Measurements from ENCODE around the gene ATP1B2. TPM values are rescaled to one million over a fixed set of nuclear protein-coding genes. Genes with fewer than 3 reads are reported as not detected.

ATP1B2 gene
- total and polyA plus RNA-seq, 9 of the 15 experiments (the other 6 are each of a cell fraction or from before 2014, with no cell fraction given), result 0.23 to 6.0 (median 0.99) TPM

DNA sequence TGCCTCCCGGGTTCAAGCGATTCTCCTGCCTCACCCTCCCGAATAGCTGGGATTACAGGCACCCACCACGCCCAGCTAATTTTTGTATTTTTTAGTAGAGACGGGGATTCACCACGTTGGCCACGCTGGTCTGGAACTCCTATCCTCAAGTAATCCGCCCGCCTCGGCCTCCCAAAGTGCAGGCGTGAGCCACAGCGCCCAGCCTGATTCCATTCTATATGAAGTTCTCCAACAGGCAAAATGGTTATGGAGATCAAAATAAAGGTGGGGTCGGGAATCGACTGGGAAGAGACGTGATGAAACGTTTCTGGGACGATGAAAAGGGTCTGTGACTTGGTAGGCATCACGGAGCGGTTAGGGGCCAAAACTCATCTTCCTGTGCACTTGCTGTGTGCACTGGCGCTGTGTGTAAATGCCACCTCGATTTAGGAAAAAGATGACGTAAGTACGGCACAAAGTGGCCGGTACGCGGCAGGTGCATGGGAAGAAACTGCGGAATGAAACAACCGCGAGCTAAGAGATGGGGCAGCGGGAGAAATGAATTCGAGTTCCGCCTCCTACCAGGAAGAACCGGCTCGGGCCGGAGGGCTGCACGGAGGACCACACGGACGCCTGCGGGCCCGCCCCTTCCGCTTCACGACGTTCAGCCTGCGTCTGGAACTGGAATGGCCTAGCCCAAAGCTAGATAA, 35.0 kb downstream of the ATP1B2 start (continued):
- TF ChIP-seq BHLHE40 (IDR thresholded peaks at IDR 0.05; ENCODE audit: low read length), result no peak
- TF ChIP-seq, protein P1, sequence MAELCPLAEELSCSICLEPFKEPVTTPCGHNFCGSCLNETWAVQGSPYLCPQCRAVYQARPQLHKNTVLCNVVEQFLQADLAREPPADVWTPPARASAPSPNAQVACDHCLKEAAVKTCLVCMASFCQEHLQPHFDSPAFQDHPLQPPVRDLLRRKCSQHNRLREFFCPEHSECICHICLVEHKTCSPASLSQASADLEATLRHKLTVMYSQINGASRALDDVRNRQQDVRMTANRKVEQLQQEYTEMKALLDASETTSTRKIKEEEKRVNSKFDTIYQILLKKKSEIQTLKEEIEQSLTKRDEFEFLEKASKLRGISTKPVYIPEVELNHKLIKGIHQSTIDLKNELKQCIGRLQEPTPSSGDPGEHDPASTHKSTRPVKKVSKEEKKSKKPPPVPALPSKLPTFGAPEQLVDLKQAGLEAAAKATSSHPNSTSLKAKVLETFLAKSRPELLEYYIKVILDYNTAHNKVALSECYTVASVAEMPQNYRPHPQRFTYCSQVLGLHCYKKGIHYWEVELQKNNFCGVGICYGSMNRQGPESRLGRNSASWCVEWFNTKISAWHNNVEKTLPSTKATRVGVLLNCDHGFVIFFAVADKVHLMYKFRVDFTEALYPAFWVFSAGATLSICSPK (IDR thresholded peaks at IDR 0.05; ENCODE audit: borderline replicate concordance), result no peak
- peak; percentile 81 for TF ChIP-seq SP1 (CRISPR knock-in tag; IDR thresholded peaks at IDR 0.05)
- no peak for TF ChIP-seq KAT8 (IDR thresholded peaks at IDR 0.05; ENCODE audit: low read depth)
- peak; percentile 70 for TF ChIP-seq TBP (optimal IDR thresholded peaks at IDR 0.05; ENCODE audit: low read depth, low read length)
- TF ChIP-seq PPARD (CRISPR knock-in tag; IDR thresholded peaks at IDR 0.05), result no peak
- TF ChIP-seq NRF1 (conservative IDR thresholded peaks at IDR 0.05 in 1 of 2, IDR thresholded peaks at IDR 0.05 in 1 of 2), result 0 out of 4 replicates have a peak, but pooled peaks of 1 of the 2 experiments have one; percentile 26
- TF ChIP-seq GTF2E2 (tag; IDR thresholded peaks at IDR 0.05), result no peak
- no peak for TF ChIP-seq RBM34 (IDR thresholded peaks at IDR 0.05; ENCODE audit: borderline replicate concordance, insufficient read depth, low read length)
- TF ChIP-seq PATZ1 (CRISPR knock-in tag; IDR thresholded peaks at IDR 0.05; ENCODE audit: borderline replicate concordance), result no peak
- TF ChIP-seq ETV1 (tag; conservative IDR thresholded peaks at IDR 0.05; ENCODE audit: low read depth), result peak; percentile 79
- TF ChIP-seq MBD2 (IDR thresholded peaks at IDR 0.05; ENCODE audit: borderline replicate concordance, low read depth), result no peak
- TF ChIP-seq NR2C2 (CRISPR knock-in tag; IDR thresholded peaks at IDR 0.05), result 0 out of 2 replicates have a peak, but pooled peaks have one; percentile 43
- TF ChIP-seq NR2C2 (tag; IDR thresholded peaks at IDR 0.05), result peak; percentile 44; the same call in 1 of the 2 replicates
- TF ChIP-seq RBBP5 (IDR thresholded peaks at IDR 0.05; ENCODE audit: borderline replicate concordance, insufficient read depth, low read length, poor library complexity, severe bottlenecking), result peak; percentile 48
- TF ChIP-seq MCM7 (IDR thresholded peaks at IDR 0.05), result no peak
- peak; percentile 78 for TF ChIP-seq SUPT5H (IDR thresholded peaks at IDR 0.05)
- TF ChIP-seq, protein P2, sequence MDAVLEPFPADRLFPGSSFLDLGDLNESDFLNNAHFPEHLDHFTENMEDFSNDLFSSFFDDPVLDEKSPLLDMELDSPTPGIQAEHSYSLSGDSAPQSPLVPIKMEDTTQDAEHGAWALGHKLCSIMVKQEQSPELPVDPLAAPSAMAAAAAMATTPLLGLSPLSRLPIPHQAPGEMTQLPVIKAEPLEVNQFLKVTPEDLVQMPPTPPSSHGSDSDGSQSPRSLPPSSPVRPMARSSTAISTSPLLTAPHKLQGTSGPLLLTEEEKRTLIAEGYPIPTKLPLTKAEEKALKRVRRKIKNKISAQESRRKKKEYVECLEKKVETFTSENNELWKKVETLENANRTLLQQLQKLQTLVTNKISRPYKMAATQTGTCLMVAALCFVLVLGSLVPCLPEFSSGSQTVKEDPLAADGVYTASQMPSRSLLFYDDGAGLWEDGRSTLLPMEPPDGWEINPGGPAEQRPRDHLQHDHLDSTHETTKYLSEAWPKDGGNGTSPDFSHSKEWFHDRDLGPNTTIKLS (IDR thresholded peaks at IDR 0.05; ENCODE audit: borderline replicate concordance, low read depth), result no peak; the same call in 1 of the 2 replicates
- peak; percentile 56; the same call in 1 of the 2 replicates for TF ChIP-seq BCOR (IDR thresholded peaks at IDR 0.05)
- no peak for TF ChIP-seq RNF2 (IDR thresholded peaks at IDR 0.05)
- TF ChIP-seq, protein P3, sequence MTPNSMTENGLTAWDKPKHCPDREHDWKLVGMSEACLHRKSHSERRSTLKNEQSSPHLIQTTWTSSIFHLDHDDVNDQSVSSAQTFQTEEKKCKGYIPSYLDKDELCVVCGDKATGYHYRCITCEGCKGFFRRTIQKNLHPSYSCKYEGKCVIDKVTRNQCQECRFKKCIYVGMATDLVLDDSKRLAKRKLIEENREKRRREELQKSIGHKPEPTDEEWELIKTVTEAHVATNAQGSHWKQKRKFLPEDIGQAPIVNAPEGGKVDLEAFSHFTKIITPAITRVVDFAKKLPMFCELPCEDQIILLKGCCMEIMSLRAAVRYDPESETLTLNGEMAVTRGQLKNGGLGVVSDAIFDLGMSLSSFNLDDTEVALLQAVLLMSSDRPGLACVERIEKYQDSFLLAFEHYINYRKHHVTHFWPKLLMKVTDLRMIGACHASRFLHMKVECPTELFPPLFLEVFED (CRISPR knock-in tag; conservative IDR thresholded peaks at IDR 0.05), result no peak
- no peak for TF ChIP-seq ZNF184 (CRISPR knock-in tag; IDR thresholded peaks at IDR 0.05)
- no peak for TF ChIP-seq HMG20A (CRISPR knock-in tag; conservative IDR thresholded peaks at IDR 0.05)
